Measurements from ENCODE around the gene DIAPH1.

GRCh38 chr5:141608557-141608956 is 10.2 kb downstream of the DIAPH1 start:
- TF ChIP-seq POLR2A (IDR thresholded peaks at IDR 0.05; ENCODE audit: extremely low read depth, insufficient read length) (no peak), CTCF (IDR thresholded peaks at IDR 0.05; ENCODE audit: low read depth, low read length) (no peak), MAX (IDR thresholded peaks at IDR 0.05; ENCODE audit: low read depth, low read length) (no peak), MYC (IDR thresholded peaks at IDR 0.05; ENCODE audit: low read depth, low read length) (no peak)
